GM23248 (cell line): ENCODE measurements around the gene COL3A1. TPM values are rescaled to one million over a fixed set of nuclear protein-coding genes. Genes with fewer than 3 reads are reported as not detected.

Source experiments
- DNase-seq: peaks from one replicate; pipeline ENCODE4 v3.0.0-alpha.2; 2015
- H2AFZ ChIP-seq: fragments of 200-600 bp; sonication (generic); 2 replicates; pipeline ENCODE4 v1.6.1; 2016; ENCODE audit warnings: antibody characterized with exemption
- H3F3A ChIP-seq: fragments of 200-600 bp; sonication (generic); 2 replicates; pipeline ENCODE4 v1.6.1; 2016; ENCODE audit warnings: mild to moderate bottlenecking, antibody characterized with exemption, mixed run types; ENCODE audit not compliant: insufficient read depth
- H3K27ac ChIP-seq: fragments of 200-600 bp; sonication (generic); 2 replicates; pipeline ENCODE4 v1.5.1; 2016; ENCODE audit warnings: mild to moderate bottlenecking
- H3K27me3 ChIP-seq: fragments of 200-600 bp; sonication (generic); replicated peaks from 2 replicates; pipeline ENCODE4 v1.6.1; 2016; ENCODE audit warnings: mild to moderate bottlenecking; ENCODE audit not compliant: insufficient read depth
- H3K36me3 ChIP-seq: fragments of 200-600 bp; sonication (generic); 2 replicates; pipeline ENCODE4 v1.6.1; 2016; ENCODE audit warnings: low read depth, mild to moderate bottlenecking
- H3K4me1 ChIP-seq: fragments of 200-600 bp; sonication (generic); 2 replicates; pipeline ENCODE4 v1.6.1; 2016; ENCODE audit warnings: mild to moderate bottlenecking; ENCODE audit not compliant: insufficient read depth
- H3K4me2 ChIP-seq: fragments of 200-600 bp; sonication (generic); one replicate; pipeline ENCODE4 v1.6.1; 2016; ENCODE audit warnings: mild to moderate bottlenecking; ENCODE audit not compliant: unreplicated experiment
- H3K4me3 ChIP-seq: fragments of 200-600 bp; sonication (generic); 2 replicates; pipeline ENCODE4 v1.5.1; 2016; ENCODE audit warnings: mild to moderate bottlenecking
- H3K79me2 ChIP-seq: fragments of 200-600 bp; sonication (generic); 2 replicates; pipeline ENCODE4 v1.6.1; 2016; ENCODE audit warnings: mild to moderate bottlenecking; ENCODE audit not compliant: insufficient read depth
- H3K9ac ChIP-seq: fragments of 200-600 bp; sonication (generic); 2 replicates; pipeline ENCODE4 v1.6.1; 2016; ENCODE audit warnings: mild to moderate bottlenecking
- H3K9me2 ChIP-seq: fragments of 200-600 bp; sonication (generic); 2 replicates; pipeline ENCODE4 v1.6.1; 2016; ENCODE audit warnings: mixed run types, mild to moderate bottlenecking, moderate library complexity; ENCODE audit not compliant: insufficient read depth
- H3K9me3 ChIP-seq: fragments of 200-600 bp; sonication (generic); one replicate; pipeline ENCODE4 v1.6.1; 2017; ENCODE audit warnings: low read depth
- H4K20me1 ChIP-seq: fragments of 200-600 bp; sonication (generic); 2 replicates; pipeline ENCODE4 v1.6.0; 2016; ENCODE audit not compliant: insufficient read depth
- EZH2 ChIP-seq: fragments of 200-600 bp; sonication (generic); IDR thresholded peaks from 2 replicates; pipeline ENCODE4 v1.6.1; 2018; ENCODE audit warnings: antibody characterized with exemption, mild to moderate bottlenecking; ENCODE audit not compliant: insufficient read depth, poor library complexity, severe bottlenecking
- EZH2phosphoT487 ChIP-seq: fragments of 200-600 bp; sonication (generic); IDR thresholded peaks from 2 replicates; pipeline ENCODE4 v1.6.1; 2018; ENCODE audit warnings: antibody characterized with exemption, moderate library complexity, mild to moderate bottlenecking, low read depth; ENCODE audit not compliant: insufficient read depth
- WGBS, 2 experiments: methylation state at CpG; one replicate each; pipeline ENCODE4 v1.1.6; 2015 to 2017; ENCODE audit warnings: low lambda C conversion rate in 2 of 2, low coverage in 1 of 2; ENCODE audit errors: missing lambda C conversion rate in 2 of 2; 5-methylcytosine and 5-hydroxymethylcytosine counted together
- in situ Hi-C: fragments of 300-500 bp; cut with MboI; formaldehyde crosslinking; loops from 2 replicates; pipeline ENCODE4 v1.15.0; 2020
- polyA plus RNA-seq: library from polyadenylated mRNA; unstranded; fragments of >200 nt; fragmentation: Nextera tagmentation; extraction: Ambion mirVana; gene quantifications from 2 replicates; pipeline ENCODE4 v1.2.1, GENCODE V29; 2016
- total RNA-seq: library from RNA; depleted of rRNA; stranded (reverse); fragments of >200 nt; shearing (Covaris generic); gene quantifications from 2 replicates; pipeline ENCODE4 v1.2.3, GENCODE V29; 2014

The COL3A1 gene
- total and polyA plus RNA-seq, 2 experiments from 2014 or later, result 977 to 2,153 TPM

GRCh38 chr2:189024901-189025618, 50.9 kb downstream of the COL3A1 start:
- Histone ChIP-seq H3K4me1 (peaks cover 44% of the 10 kb centered on the region), H3K4me3 (no peak overlapping the region), H3K27me3 (no peaks in the 10 kb centered on the region), H4K20me1 (no peaks in the 10 kb centered on the region), H3K36me3 (peaks cover under 1% of the 10 kb centered on the region; the same call in 1 of the 2 replicates), H2AFZ (no peak overlapping the region), H3K9me3 (no peaks in the 10 kb centered on the region), H3F3A (peaks cover 46% of the 10 kb centered on the region), H3K27ac (peak overlapping the region; percentile 49), H3K9me2 (no peaks in the 10 kb centered on the region), H3K4me2 (peak overlapping the region; percentile 30), H3K79me2 (0 out of 2 replicates have a peak, but pooled peaks cover under 1% of the 10 kb centered on the region), H3K9ac (peak overlapping the region; percentile 33)
- TF ChIP-seq EZH2 (no peak), EZH2phosphoT487 (no peak)
- in situ Hi-C loops, result no loop called here
- DNase-seq, result peak; percentile 55
- 5 to 10% methylated on average over 3 of the region's 3 CpGs for WGBS, 2 experiments

- Histone ChIP-seq H3K9me2 (no peaks in the 10 kb centered on the region), H2AFZ (no peak overlapping the region), H3F3A (peaks cover 66% of the 10 kb centered on the region), H3K36me3 (peaks cover 89% of the 10 kb centered on the region), H3K27me3 (no peaks in the 10 kb centered on the region), H3K27ac (no peak overlapping the region), H3K9me3 (no peaks in the 10 kb centered on the region), H4K20me1 (no peaks in the 10 kb centered on the region), H3K4me3 (no peak overlapping the region), H3K4me2 (no peak overlapping the region), H3K9ac (no peak overlapping the region), H3K79me2 (0 out of 2 replicates have a peak, but pooled peaks cover 7% of the 10 kb centered on the region), H3K4me1 (peaks cover 26% of the 10 kb centered on the region)
- 89 to 95% methylated on average over 1 of the region's 1 CpG for WGBS, 2 experiments
- DNase-seq, result peak; percentile 68
- in situ Hi-C loops, result no loop called here
- TF ChIP-seq EZH2, result no peak
- TF ChIP-seq EZH2phosphoT487, result no peak
Measured at GRCh38 chr2:189037518-189037917, 63.3 kb downstream of the COL3A1 start.

GRCh38 chr2:189045836-189046235, 71.7 kb downstream of the COL3A1 start:
- Histone ChIP-seq H3K36me3 (peaks cover 91% of the 10 kb centered on the region), H3K79me2 (peaks cover 7% of the 10 kb centered on the region; the same call in 1 of the 2 replicates), H3K9me2 (no peaks in the 10 kb centered on the region), H3K9me3 (no peaks in the 10 kb centered on the region), H2AFZ (no peak overlapping the region), H3K27ac (peak overlapping the region; percentile 10; the same call in 1 of the 2 replicates), H4K20me1 (no peaks in the 10 kb centered on the region), H3K27me3 (no peaks in the 10 kb centered on the region), H3K9ac (no peak overlapping the region), H3F3A (peaks cover 73% of the 10 kb centered on the region), H3K4me1 (peaks cover 19% of the 10 kb centered on the region), H3K4me2 (no peak overlapping the region), H3K4me3 (no peak overlapping the region)
- TF ChIP-seq EZH2phosphoT487 (no peak), EZH2 (no peak)
- DNase-seq, result no peak
- WGBS, 2 experiments, result 97% methylated on average over 3 of the region's 3 CpGs
- in situ Hi-C loops, result no loop called here

GRCh38 chr2:189046320-189046719, 72.1 kb downstream of the COL3A1 start:
- 62 to 74% methylated on average over 2 of the region's 2 CpGs for WGBS, 2 experiments
- peaks cover 89% of the 10 kb centered on the region for H3K36me3 ChIP-seq

More at GRCh38 chr2:189046320-189046719, 72.1 kb downstream of the COL3A1 start:
- Histone ChIP-seq H3F3A (peaks cover 68% of the 10 kb centered on the region), H3K9me2 (no peaks in the 10 kb centered on the region), H2AFZ (no peak overlapping the region), H4K20me1 (no peaks in the 10 kb centered on the region), H3K4me2 (no peak overlapping the region), H3K9ac (no peak overlapping the region), H3K9me3 (no peaks in the 10 kb centered on the region), H3K79me2 (peaks cover 7% of the 10 kb centered on the region; the same call in 1 of the 2 replicates), H3K27me3 (no peaks in the 10 kb centered on the region), H3K4me1 (peaks cover 19% of the 10 kb centered on the region), H3K4me3 (no peak overlapping the region), H3K27ac (peak overlapping the region; percentile 10; the same call in 1 of the 2 replicates)
- in situ Hi-C loops, result no loop called here
- DNase-seq, result no peak
- TF ChIP-seq EZH2 (no peak), EZH2phosphoT487 (no peak)
